MM.1S (cell line): Measurements from ENCODE around the gene CLTCL1.
A peak's percentile ranks its signal among the peaks of the same experiment; 100 is the strongest.

Source experiments
- DNase-seq: peaks from one replicate; pipeline ENCODE4 v3.0.0-alpha.2; 2015
- H2AFZ ChIP-seq: fragments of 300-600 bp; sonication (generic); 2 replicates; pipeline ENCODE4 v1.6.0; 2016; ENCODE audit warnings: antibody characterized with exemption, low read length
- H3F3A ChIP-seq: fragments of 300-600 bp; sonication (generic); 2 replicates; pipeline ENCODE4 v1.6.1; 2016; ENCODE audit warnings: mild to moderate bottlenecking, antibody characterized with exemption, low read length, moderate library complexity, mixed read lengths; ENCODE audit not compliant: insufficient read depth
- H3K27ac ChIP-seq: fragments of 300-600 bp; sonication (generic); 2 replicates; pipeline ENCODE4 v1.5.1; 2016; ENCODE audit warnings: mild to moderate bottlenecking, low read length
- H3K27me3 ChIP-seq: fragments of 300-600 bp; sonication (generic); replicated peaks from 2 replicates; pipeline ENCODE4 v1.6.0; 2016; ENCODE audit warnings: low read length; ENCODE audit not compliant: insufficient read depth
- H3K36me3 ChIP-seq: fragments of 300-600 bp; sonication (generic); replicated peaks from 2 replicates; pipeline ENCODE4 v1.6.1; 2016; ENCODE audit warnings: mild to moderate bottlenecking, low read length, mixed read lengths; ENCODE audit not compliant: insufficient read depth
- H3K4me1 ChIP-seq: fragments of 300-600 bp; sonication (generic); 2 replicates; pipeline ENCODE4 v1.6.1; 2016; ENCODE audit warnings: low read length, mixed read lengths
- H3K4me2 ChIP-seq: fragments of 300-600 bp; sonication (generic); 2 replicates; pipeline ENCODE4 v1.6.0; 2016; ENCODE audit warnings: low read depth, low read length
- H3K4me3 ChIP-seq: fragments of 300-600 bp; sonication (generic); 2 replicates; pipeline ENCODE4 v1.5.1; 2016; ENCODE audit warnings: low read length, mixed read lengths
- H3K79me2 ChIP-seq: fragments of 300-600 bp; sonication (generic); 2 replicates; pipeline ENCODE4 v1.6.1; 2016; ENCODE audit warnings: mixed run types, low read length, mixed read lengths
- H3K9ac ChIP-seq: fragments of 300-600 bp; sonication (generic); 2 replicates; pipeline ENCODE4 v1.6.1; 2016; ENCODE audit warnings: low read length, mixed read lengths
- H3K9me2 ChIP-seq: fragments of 300-600 bp; sonication (generic); replicated peaks from 2 replicates; pipeline ENCODE4 v1.6.1; 2016; ENCODE audit warnings: mild to moderate bottlenecking, low read length, mixed read lengths; ENCODE audit not compliant: insufficient read depth
- H3K9me3 ChIP-seq: fragments of 300-600 bp; sonication (generic); replicated peaks from 2 replicates; pipeline ENCODE4 v1.6.1; 2016; ENCODE audit warnings: mild to moderate bottlenecking, low read length, mixed read lengths; ENCODE audit not compliant: insufficient read depth
- H4K20me1 ChIP-seq: fragments of 300-600 bp; sonication (generic); 2 replicates; pipeline ENCODE4 v1.6.1; 2016; ENCODE audit warnings: mild to moderate bottlenecking, low read length, moderate library complexity, mixed read lengths; ENCODE audit not compliant: insufficient read depth
- EZH2 ChIP-seq: fragments of 300-600 bp; sonication (generic); optimal IDR thresholded peaks from 2 replicates; pipeline ENCODE3; 2017; ENCODE audit warnings: low read depth, mild to moderate bottlenecking, antibody characterized with exemption, low read length, mixed read lengths
- EZH2phosphoT487 ChIP-seq: fragments of 300-600 bp; sonication (generic); IDR thresholded peaks from 2 replicates; pipeline ENCODE4 v1.6.1; 2018; ENCODE audit warnings: antibody characterized with exemption, low read length
- TF ChIP-seq, protein P1 (sequence below): fragments of 300-600 bp; sonication (generic); IDR thresholded peaks from 2 replicates; pipeline ENCODE4 v1.5.1; 2016; ENCODE audit warnings: antibody characterized with exemption, low read length, mixed read lengths

CLTCL1 gene

DNA sequence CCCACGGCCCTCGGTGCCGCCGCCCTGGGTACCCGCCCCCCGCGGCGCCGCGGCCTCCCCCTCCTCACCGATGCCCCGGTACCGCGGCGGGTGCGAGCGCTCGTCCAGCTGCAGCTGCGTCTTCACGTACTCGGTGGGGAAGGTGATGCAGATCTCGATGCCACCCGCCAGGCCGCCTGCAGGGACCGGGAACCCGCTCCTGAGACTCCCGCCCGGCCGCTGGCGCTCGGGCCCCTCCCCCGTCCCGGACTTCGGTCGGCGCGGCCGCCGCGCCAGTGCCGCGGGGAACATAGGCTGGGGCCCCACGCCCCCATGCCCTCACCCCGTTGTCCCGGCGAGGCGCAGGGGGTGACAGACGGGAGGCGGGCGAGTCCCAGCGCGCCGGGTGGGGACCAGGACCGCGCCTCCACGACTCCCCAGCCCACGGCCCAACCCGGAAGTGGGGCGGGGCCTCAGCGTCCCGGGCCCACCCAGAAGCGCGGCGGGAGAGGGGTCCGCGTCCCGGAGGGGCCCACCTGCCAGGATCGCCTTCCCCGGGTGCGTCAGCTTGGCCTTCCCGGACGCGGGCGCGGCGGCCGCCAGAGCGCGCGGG lies 113.4 kb downstream of the CLTCL1 start:
- Histone ChIP-seq H2AFZ (peak overlapping the region; percentile 63), H3K79me2 (peaks cover 24% of the 10 kb centered on the region), H3K4me1 (peaks cover 1% of the 10 kb centered on the region; the same call in 1 of the 2 replicates), H3K9me2 (no peaks in the 10 kb centered on the region), H3K27me3 (no peaks in the 10 kb centered on the region), H3K9me3 (no peaks in the 10 kb centered on the region), H3K4me3 (peak overlapping the region; percentile 78), H3K9ac (peak overlapping the region; percentile 70), H3K36me3 (no peaks in the 10 kb centered on the region), H3F3A (peaks cover 13% of the 10 kb centered on the region; the same call in 1 of the 2 replicates), H4K20me1 (no peaks in the 10 kb centered on the region), H3K27ac (no peak overlapping the region), H3K4me2 (peak overlapping the region; percentile 95)
- TF ChIP-seq, protein P1, sequence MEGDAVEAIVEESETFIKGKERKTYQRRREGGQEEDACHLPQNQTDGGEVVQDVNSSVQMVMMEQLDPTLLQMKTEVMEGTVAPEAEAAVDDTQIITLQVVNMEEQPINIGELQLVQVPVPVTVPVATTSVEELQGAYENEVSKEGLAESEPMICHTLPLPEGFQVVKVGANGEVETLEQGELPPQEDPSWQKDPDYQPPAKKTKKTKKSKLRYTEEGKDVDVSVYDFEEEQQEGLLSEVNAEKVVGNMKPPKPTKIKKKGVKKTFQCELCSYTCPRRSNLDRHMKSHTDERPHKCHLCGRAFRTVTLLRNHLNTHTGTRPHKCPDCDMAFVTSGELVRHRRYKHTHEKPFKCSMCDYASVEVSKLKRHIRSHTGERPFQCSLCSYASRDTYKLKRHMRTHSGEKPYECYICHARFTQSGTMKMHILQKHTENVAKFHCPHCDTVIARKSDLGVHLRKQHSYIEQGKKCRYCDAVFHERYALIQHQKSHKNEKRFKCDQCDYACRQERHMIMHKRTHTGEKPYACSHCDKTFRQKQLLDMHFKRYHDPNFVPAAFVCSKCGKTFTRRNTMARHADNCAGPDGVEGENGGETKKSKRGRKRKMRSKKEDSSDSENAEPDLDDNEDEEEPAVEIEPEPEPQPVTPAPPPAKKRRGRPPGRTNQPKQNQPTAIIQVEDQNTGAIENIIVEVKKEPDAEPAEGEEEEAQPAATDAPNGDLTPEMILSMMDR, result no peak
- TF ChIP-seq EZH2phosphoT487 (no peak), EZH2 (no peak)
- DNase-seq, result peak; percentile 49

DNA sequence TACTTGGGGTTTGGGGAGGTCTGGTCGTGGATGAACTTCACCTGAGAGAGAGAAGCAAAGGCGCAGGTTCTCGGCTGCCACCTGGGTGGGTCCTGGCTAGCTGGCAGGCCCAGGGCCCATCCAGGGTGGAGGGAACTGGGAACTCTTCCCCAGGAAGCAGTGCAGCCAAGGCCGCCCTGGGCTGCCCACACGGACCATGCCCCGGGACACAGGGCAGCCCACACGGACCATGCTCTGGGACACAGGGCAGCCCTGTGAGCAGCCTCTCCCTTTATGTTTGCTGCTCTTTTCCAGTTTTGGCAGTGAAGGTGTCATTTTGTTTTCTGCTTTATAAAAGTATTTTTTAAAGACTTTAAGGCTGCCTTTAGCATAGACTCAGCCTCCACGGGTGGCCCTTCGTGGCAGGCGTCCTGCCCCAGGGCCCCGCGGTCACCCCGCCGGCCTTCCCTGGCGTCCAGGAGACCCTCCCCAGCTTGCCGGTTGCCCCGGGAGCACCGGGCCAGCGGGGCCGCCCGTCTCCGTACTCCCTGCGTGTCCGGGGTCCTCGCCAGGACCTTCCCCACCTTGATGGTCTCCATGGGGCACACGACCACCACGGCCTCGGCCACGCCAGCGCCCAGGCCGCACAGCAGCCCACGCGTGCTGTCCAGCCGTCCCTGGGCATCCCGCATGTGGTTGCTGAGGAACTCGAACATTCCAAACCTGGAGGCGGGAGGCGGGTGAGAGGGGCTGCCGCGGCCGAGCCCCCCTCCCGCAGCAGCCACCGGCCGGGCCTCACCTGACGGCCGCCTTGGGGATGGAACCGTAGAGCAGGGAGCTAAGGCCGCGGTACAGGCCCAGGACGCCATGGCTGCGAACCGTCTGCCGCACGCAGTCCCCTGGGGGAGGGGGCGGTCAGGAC lies 114.1 kb downstream of the CLTCL1 start:
- Histone ChIP-seq H3K4me3 (peak overlapping the region; percentile 78), H4K20me1 (no peaks in the 10 kb centered on the region), H3K27me3 (no peaks in the 10 kb centered on the region), H3F3A (peaks cover 13% of the 10 kb centered on the region; the same call in 1 of the 2 replicates), H3K9me2 (no peaks in the 10 kb centered on the region), H3K36me3 (no peaks in the 10 kb centered on the region), H3K9me3 (no peaks in the 10 kb centered on the region), H3K27ac (no peak overlapping the region), H2AFZ (peak overlapping the region; percentile 63), H3K4me2 (peak overlapping the region; percentile 95), H3K9ac (peak overlapping the region; percentile 70; the same call in 1 of the 2 replicates), H3K79me2 (peaks cover 32% of the 10 kb centered on the region), H3K4me1 (peaks cover 9% of the 10 kb centered on the region; the same call in 1 of the 2 replicates)
- no peak for DNase-seq
- TF ChIP-seq EZH2 (no peak), EZH2phosphoT487 (no peak)
- TF ChIP-seq, protein P1, result no peak

DNA sequence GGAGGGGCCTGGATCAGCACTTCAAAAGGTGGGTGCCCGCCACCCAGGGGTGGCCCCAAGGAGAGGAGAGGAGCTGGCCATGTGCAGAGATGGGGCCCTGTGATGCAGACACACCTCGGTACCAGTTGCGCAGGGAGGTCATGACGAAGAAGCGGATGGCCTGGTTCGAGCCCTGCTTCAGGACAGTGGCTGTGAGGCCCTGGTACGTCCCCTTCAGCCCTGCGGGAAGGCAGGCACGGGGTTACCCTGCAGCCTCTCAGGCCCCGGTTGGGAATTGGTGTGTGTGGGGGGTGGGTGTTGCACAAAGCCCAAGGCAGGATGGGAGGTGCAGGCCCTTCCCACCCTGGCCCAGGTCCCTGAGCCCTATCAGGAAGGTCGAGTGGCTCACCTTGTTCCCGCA lies 114.8 kb downstream of the CLTCL1 start:
- H3K9ac ChIP-seq, result no peak overlapping the region

More for the DNA sequence above, 114.8 kb downstream of the CLTCL1 start:
- H3K9me2 ChIP-seq, result no peaks in the 10 kb centered on the region
- H3K4me2 ChIP-seq, result no peak overlapping the region
- H3K4me3 ChIP-seq, result no peak overlapping the region
- no peak overlapping the region for H3K27ac ChIP-seq
- peaks cover 11% of the 10 kb centered on the region; the same call in 1 of the 2 replicates for H3K4me1 ChIP-seq
- DNase-seq, result no peak
- no peak overlapping the region for H2AFZ ChIP-seq
- no peak for TF ChIP-seq EZH2
- TF ChIP-seq, protein P1, result no peak
- TF ChIP-seq EZH2phosphoT487, result no peak
- no peaks in the 10 kb centered on the region for H4K20me1 ChIP-seq
- H3K27me3 ChIP-seq, result no peaks in the 10 kb centered on the region
- peaks cover 13% of the 10 kb centered on the region; the same call in 1 of the 2 replicates for H3F3A ChIP-seq
- H3K36me3 ChIP-seq, result no peaks in the 10 kb centered on the region
- H3K9me3 ChIP-seq, result no peaks in the 10 kb centered on the region
- peaks cover 38% of the 10 kb centered on the region for H3K79me2 ChIP-seq
